ENCODE measurements around the gene FRMPD4. TPM values are rescaled to one million over a fixed set of nuclear protein-coding genes. Genes with fewer than 3 reads are reported as not detected.

Gene FRMPD4
- total and polyA plus RNA-seq, 4 donors: 0.18 TPM; not detected in 3

- WGBS, 2 donors: 69 to 76% methylated on average over 6 of the region's 6 CpGs
- Histone ChIP-seq H3K27ac (ENCODE audit: low read depth in 1 of 2, low read length in 2 of 2) (no peak overlapping the region), H3K36me3 (ENCODE audit: control insufficient read depth in 1 of 2, insufficient read depth in 2 of 2, low read length in 1 of 2) (no peaks in the 10 kb centered on the region), H3K9me3 (ENCODE audit: control insufficient read depth, low read length) (no peaks in the 10 kb centered on the region), H3K4me3 (ENCODE audit: low read length in 2 of 2) (no peak overlapping the region), H3K27me3 (ENCODE audit: control insufficient read depth in 1 of 2, insufficient read depth in 2 of 2, low read length in 1 of 2) (no peaks in the 10 kb centered on the region), H3K4me1 (ENCODE audit: control insufficient read depth in 1 of 2, insufficient read depth in 2 of 2, low read length in 2 of 2) (no peaks in the 10 kb centered on the region)
- intact Hi-C loops (cut with DNase I): no loop called here
- DNase-seq (no peak), ATAC-seq (ENCODE audit: low FRiP score) (no peak)
These were observed 236.0 kb downstream of the FRMPD4 start for GRCh38 chrX:12374286-12374685.

- ATAC-seq (ENCODE audit: low FRiP score) (no peak), DNase-seq (no peak)
- no peak overlapping the region for H3K4me3 ChIP-seq (ENCODE audit: low read length in 2 of 2)
- H3K27me3 ChIP-seq (ENCODE audit: control insufficient read depth in 1 of 2, insufficient read depth in 2 of 2, low read length in 1 of 2): no peaks in the 10 kb centered on the region
- H3K27ac ChIP-seq (ENCODE audit: low read depth in 1 of 2, low read length in 2 of 2): no peak overlapping the region
- H3K36me3 ChIP-seq (ENCODE audit: control insufficient read depth in 1 of 2, insufficient read depth in 2 of 2, low read length in 1 of 2): no peaks in the 10 kb centered on the region
- no peaks in the 10 kb centered on the region for H3K4me1 ChIP-seq (ENCODE audit: control insufficient read depth in 1 of 2, insufficient read depth in 2 of 2, low read length in 2 of 2)
- 65 to 76% methylated on average over 7 of the region's 7 CpGs for WGBS, 2 donors
- no peaks in the 10 kb centered on the region for H3K9me3 ChIP-seq (ENCODE audit: control insufficient read depth, low read length)
- intact Hi-C loops (cut with DNase I): no loop called here
These were observed 240.0 kb downstream of the FRMPD4 start for GRCh38 chrX:12378253-12378652.

- H3K27ac ChIP-seq (ENCODE audit: low read depth in 1 of 2, low read length in 2 of 2): no peak overlapping the region
- intact Hi-C loops (cut with DNase I): no loop called here
- 63 to 72% methylated on average over 1 of the region's 1 CpG for WGBS, 2 donors
- ATAC-seq (ENCODE audit: low FRiP score) (no peak), DNase-seq (no peak)
- no peak overlapping the region for H3K4me3 ChIP-seq (ENCODE audit: low read length in 2 of 2)
- no peaks in the 10 kb centered on the region for H3K36me3 ChIP-seq (ENCODE audit: control insufficient read depth in 1 of 2, insufficient read depth in 2 of 2, low read length in 1 of 2)
- no peaks in the 10 kb centered on the region for H3K4me1 ChIP-seq (ENCODE audit: control insufficient read depth in 1 of 2, insufficient read depth in 2 of 2, low read length in 2 of 2)
- no peaks in the 10 kb centered on the region for H3K27me3 ChIP-seq (ENCODE audit: control insufficient read depth in 1 of 2, insufficient read depth in 2 of 2, low read length in 1 of 2)
- H3K9me3 ChIP-seq (ENCODE audit: control insufficient read depth, low read length): no peaks in the 10 kb centered on the region
These were observed 240.4 kb downstream of the FRMPD4 start for GRCh38 chrX:12378706-12379105.

GRCh38 chrX:12379671-12380070 is 241.4 kb downstream of the FRMPD4 start:
- Histone ChIP-seq H3K4me1 (ENCODE audit: control insufficient read depth in 1 of 2, insufficient read depth in 2 of 2, low read length in 2 of 2) (no peaks in the 10 kb centered on the region), H3K9me3 (ENCODE audit: control insufficient read depth, low read length) (no peaks in the 10 kb centered on the region), H3K36me3 (ENCODE audit: control insufficient read depth in 1 of 2, insufficient read depth in 2 of 2, low read length in 1 of 2) (no peaks in the 10 kb centered on the region), H3K4me3 (ENCODE audit: low read length in 2 of 2) (no peak overlapping the region), H3K27me3 (ENCODE audit: control insufficient read depth in 1 of 2, insufficient read depth in 2 of 2, low read length in 1 of 2) (no peaks in the 10 kb centered on the region), H3K27ac (ENCODE audit: low read depth in 1 of 2, low read length in 2 of 2) (no peak overlapping the region)
- DNase-seq (no peak), ATAC-seq (ENCODE audit: low FRiP score) (no peak)
- 60% methylated on average over 3 of the region's 3 CpGs for WGBS, 2 donors
- intact Hi-C loops (cut with DNase I): no loop called here

GRCh38 chrX:12383196-12383595 is 244.9 kb downstream of the FRMPD4 start:
- no peak overlapping the region for H3K27ac ChIP-seq (ENCODE audit: low read depth in 1 of 2, low read length in 2 of 2)
- intact Hi-C loops (cut with DNase I): no loop called here
- no peaks in the 10 kb centered on the region for H3K4me1 ChIP-seq (ENCODE audit: control insufficient read depth in 1 of 2, insufficient read depth in 2 of 2, low read length in 2 of 2)
- H3K36me3 ChIP-seq (ENCODE audit: control insufficient read depth in 1 of 2, insufficient read depth in 2 of 2, low read length in 1 of 2): no peaks in the 10 kb centered on the region
- 30 to 46% methylated on average over 2 of the region's 2 CpGs for WGBS, 2 donors
- DNase-seq: no peak
- no peaks in the 10 kb centered on the region for H3K9me3 ChIP-seq (ENCODE audit: control insufficient read depth, low read length)
- no peak overlapping the region for H3K4me3 ChIP-seq (ENCODE audit: low read length in 2 of 2)
- ATAC-seq (ENCODE audit: low FRiP score): no peak
- H3K27me3 ChIP-seq (ENCODE audit: control insufficient read depth in 1 of 2, insufficient read depth in 2 of 2, low read length in 1 of 2): no peaks in the 10 kb centered on the region

- no peaks in the 10 kb centered on the region for H3K4me1 ChIP-seq (ENCODE audit: control insufficient read depth in 1 of 2, insufficient read depth in 2 of 2, low read length in 2 of 2)
- intact Hi-C loops (cut with DNase I): no loop called here
- 68 to 85% methylated on average over 1 of the region's 1 CpG for WGBS, 2 donors
- no peaks in the 10 kb centered on the region for H3K36me3 ChIP-seq (ENCODE audit: control insufficient read depth in 1 of 2, insufficient read depth in 2 of 2, low read length in 1 of 2)
- H3K4me3 ChIP-seq (ENCODE audit: low read length in 2 of 2): no peak overlapping the region
- H3K27ac ChIP-seq (ENCODE audit: low read depth in 1 of 2, low read length in 2 of 2): no peak overlapping the region
- no peak for ATAC-seq (ENCODE audit: low FRiP score)
- H3K9me3 ChIP-seq (ENCODE audit: control insufficient read depth, low read length): no peaks in the 10 kb centered on the region
- no peak for DNase-seq
- H3K27me3 ChIP-seq (ENCODE audit: control insufficient read depth in 1 of 2, insufficient read depth in 2 of 2, low read length in 1 of 2): no peaks in the 10 kb centered on the region
These were observed 252.0 kb downstream of the FRMPD4 start for GRCh38 chrX:12390301-12390700.

- Histone ChIP-seq H3K4me1 (ENCODE audit: control insufficient read depth in 1 of 2, insufficient read depth in 2 of 2, low read length in 2 of 2) (no peaks in the 10 kb centered on the region), H3K4me3 (ENCODE audit: low read length in 2 of 2) (no peak overlapping the region), H3K36me3 (ENCODE audit: control insufficient read depth in 1 of 2, insufficient read depth in 2 of 2, low read length in 1 of 2) (no peaks in the 10 kb centered on the region), H3K27me3 (ENCODE audit: control insufficient read depth in 1 of 2, insufficient read depth in 2 of 2, low read length in 1 of 2) (no peaks in the 10 kb centered on the region), H3K27ac (ENCODE audit: low read depth in 1 of 2, low read length in 2 of 2) (no peak overlapping the region), H3K9me3 (ENCODE audit: control insufficient read depth, low read length) (no peaks in the 10 kb centered on the region)
- no peak for ATAC-seq (ENCODE audit: low FRiP score)
- intact Hi-C loops (cut with DNase I): no loop called here
- DNase-seq: no peak
These were observed 258.3 kb downstream of the FRMPD4 start for GRCh38 chrX:12396584-12396983.

GRCh38 chrX:12400218-12400617 is 261.9 kb downstream of the FRMPD4 start:
- ATAC-seq (ENCODE audit: low FRiP score): no peak
- intact Hi-C loops (cut with DNase I): no loop called here

GRCh38 chrX:12401252-12401651 is 263.0 kb downstream of the FRMPD4 start:
- Histone ChIP-seq H3K9me3 (ENCODE audit: control insufficient read depth, low read length) (no peaks in the 10 kb centered on the region), H3K4me1 (ENCODE audit: control insufficient read depth in 1 of 2, insufficient read depth in 2 of 2, low read length in 2 of 2) (no peaks in the 10 kb centered on the region), H3K27ac (ENCODE audit: low read depth in 1 of 2, low read length in 2 of 2) (no peak overlapping the region), H3K27me3 (ENCODE audit: control insufficient read depth in 1 of 2, insufficient read depth in 2 of 2, low read length in 1 of 2) (no peaks in the 10 kb centered on the region), H3K36me3 (ENCODE audit: control insufficient read depth in 1 of 2, insufficient read depth in 2 of 2, low read length in 1 of 2) (no peaks in the 10 kb centered on the region), H3K4me3 (ENCODE audit: low read length in 2 of 2) (no peak overlapping the region)
- intact Hi-C loops (cut with DNase I): no loop called here
- 25 to 47% methylated on average over 1 of the region's 1 CpG for WGBS, 2 donors
- ATAC-seq (ENCODE audit: low FRiP score): no peak
- no peak for DNase-seq

More at GRCh38 chrX:12400218-12400617, 261.9 kb downstream of the FRMPD4 start:
- no peaks in the 10 kb centered on the region for H3K9me3 ChIP-seq (ENCODE audit: control insufficient read depth, low read length)
- H3K4me3 ChIP-seq (ENCODE audit: low read length in 2 of 2): no peak overlapping the region
- no peaks in the 10 kb centered on the region for H3K36me3 ChIP-seq (ENCODE audit: control insufficient read depth in 1 of 2, insufficient read depth in 2 of 2, low read length in 1 of 2)
- H3K27ac ChIP-seq (ENCODE audit: low read depth in 1 of 2, low read length in 2 of 2): no peak overlapping the region
- H3K27me3 ChIP-seq (ENCODE audit: control insufficient read depth in 1 of 2, insufficient read depth in 2 of 2, low read length in 1 of 2): no peaks in the 10 kb centered on the region
- no peak for DNase-seq
- no peaks in the 10 kb centered on the region for H3K4me1 ChIP-seq (ENCODE audit: control insufficient read depth in 1 of 2, insufficient read depth in 2 of 2, low read length in 2 of 2)
- WGBS, 2 donors: 70 to 87% methylated on average over 4 of the region's 4 CpGs
